NCI-H2171 (cell line): ENCODE data around the gene MCEE.
A peak's percentile ranks its signal among the peaks of the same experiment; 100 is the strongest.

Experiments
- DNase-seq: peaks from one replicate; lab custom pipeline; 2025; lab: John Stamatoyannopoulos, UW

Gene MCEE

GRCh38 chr2:71082402-71083252 is 47.4 kb downstream of the MCEE start:
- DNase-seq, result no peak

GRCh38 chr2:71078624-71079023 is 51.4 kb downstream of the MCEE start:
- no peak for DNase-seq

GRCh38 chr2:71074893-71075395 is 55.1 kb downstream of the MCEE start:
- no peak for DNase-seq

- DNase-seq, result no peak
Measured at GRCh38 chr2:71073475-71073874, 56.6 kb downstream of the MCEE start.

- DNase-seq, result no peak
Measured at GRCh38 chr2:71072492-71072891, 57.5 kb downstream of the MCEE start.

GRCh38 chr2:71071681-71072398 is 58.2 kb downstream of the MCEE start:
- no peak for DNase-seq

DNA sequence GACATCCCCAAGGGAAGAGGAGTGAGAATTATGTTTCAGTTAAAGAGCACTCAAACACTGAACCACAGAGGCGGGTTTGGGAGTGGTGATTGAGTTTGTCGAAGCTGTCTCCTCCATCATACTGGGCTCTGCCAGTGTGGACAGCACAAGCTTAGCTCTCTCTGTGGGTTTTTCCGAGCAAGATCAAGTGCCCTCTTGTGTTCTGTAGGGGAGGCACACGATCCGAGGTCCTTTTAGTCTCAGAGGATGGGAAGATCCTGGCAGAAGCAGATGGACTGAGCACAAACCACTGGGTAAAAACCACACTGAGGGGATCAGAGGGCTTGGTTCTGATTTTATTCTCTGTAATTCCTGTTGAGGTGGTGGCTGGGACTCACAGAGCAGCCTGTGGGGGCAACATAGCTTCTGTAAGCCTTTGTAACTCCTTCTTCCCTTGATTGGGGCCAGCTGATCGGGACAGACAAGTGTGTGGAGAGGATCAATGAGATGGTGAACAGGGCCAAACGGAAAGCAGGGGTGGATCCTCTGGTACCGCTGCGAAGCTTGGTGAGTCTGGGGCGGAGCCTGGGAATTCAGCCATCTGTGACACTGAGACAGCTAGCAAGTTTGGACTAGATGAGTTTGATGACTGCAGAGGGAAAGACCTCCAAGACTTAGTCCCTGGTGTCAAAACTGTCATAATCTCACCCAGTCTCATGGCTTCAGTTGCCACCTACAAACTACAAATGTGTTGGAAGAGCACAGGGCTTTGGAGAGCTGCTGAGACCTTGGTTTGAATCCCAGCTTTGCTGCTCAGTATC is 59.5 kb downstream of the MCEE start:
- DNase-seq, result no peak

DNA sequence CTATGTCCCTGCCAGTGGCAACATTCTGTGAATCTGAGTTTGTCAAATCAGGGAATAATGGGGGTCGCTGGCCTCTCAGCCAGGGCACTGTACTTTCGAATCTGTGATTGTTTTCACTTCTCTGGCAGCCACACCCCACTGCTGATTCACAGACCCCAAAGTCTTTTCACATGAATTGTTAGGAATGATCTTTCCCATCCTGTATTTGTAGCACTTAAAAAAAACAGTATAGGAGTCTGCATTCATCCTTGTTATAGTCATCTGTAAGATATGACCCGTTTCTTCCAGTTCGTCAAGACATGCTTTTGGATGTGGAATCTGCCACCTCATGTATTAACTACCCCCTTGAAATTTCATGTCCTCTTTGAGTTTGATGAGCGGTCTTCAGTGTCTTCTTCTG is 60.7 kb downstream of the MCEE start:
- no peak for DNase-seq

DNA sequence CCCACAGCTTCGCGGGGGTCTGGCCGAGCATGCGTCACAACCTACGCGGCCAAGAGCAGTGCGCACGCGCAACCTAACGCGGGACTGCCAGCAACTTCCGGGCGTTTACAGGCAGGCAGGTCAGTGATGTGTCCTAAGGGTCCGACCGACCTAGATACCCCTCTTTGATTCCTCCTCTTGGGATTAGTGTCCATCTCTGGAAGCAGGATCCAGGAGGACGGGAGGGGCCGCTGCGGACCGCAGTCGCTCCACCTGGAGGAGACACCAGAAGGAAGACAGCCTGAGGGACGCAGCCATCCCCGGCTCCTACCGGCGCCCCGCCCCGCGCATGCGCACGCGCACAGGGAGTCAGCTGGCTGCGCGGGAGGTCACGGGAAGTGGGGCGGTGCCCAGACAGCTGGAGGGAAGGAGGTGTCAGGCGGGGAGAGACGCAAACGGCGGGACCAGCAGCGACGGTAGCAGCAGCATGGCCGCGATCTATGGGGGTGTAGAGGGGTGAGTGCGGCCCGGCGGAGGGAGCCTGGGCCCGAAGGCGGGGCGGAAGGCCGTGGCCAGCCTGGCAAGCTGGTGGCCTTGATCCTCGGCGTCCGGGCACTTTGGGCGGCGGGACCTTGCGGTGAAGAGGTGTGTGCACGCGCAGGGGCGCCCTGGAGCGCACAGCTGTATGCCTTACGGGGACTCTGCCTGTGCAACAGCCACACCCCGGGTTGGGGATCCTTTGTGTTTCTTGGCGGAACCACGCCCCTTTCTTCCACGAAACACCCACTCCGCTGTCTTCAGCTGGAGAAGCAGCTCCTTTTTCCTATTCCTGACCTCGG is 61.6 kb downstream of the MCEE start, which contains the start of gene NAGK:
Gene NAGK (plus strand): TSS at position 431 of the 818 bp plus-strand sequence. CDS start 36 bp downstream, at position 467.
- DNase-seq, result peak; percentile 93

- DNase-seq, result no peak
Measured at GRCh38 chr2:71067567-71068217, 62.3 kb downstream of the MCEE start.

- no peak for DNase-seq
Measured at GRCh38 chr2:71066856-71067255, 63.2 kb downstream of the MCEE start.

GRCh38 chr2:71064754-71065621 is 65.0 kb downstream of the MCEE start:
- no peak for DNase-seq

- no peak for DNase-seq
Measured at GRCh38 chr2:71064110-71064611, 65.9 kb downstream of the MCEE start.

- no peak for DNase-seq
Measured at GRCh38 chr2:71063216-71063615, 66.8 kb downstream of the MCEE start.

DNA sequence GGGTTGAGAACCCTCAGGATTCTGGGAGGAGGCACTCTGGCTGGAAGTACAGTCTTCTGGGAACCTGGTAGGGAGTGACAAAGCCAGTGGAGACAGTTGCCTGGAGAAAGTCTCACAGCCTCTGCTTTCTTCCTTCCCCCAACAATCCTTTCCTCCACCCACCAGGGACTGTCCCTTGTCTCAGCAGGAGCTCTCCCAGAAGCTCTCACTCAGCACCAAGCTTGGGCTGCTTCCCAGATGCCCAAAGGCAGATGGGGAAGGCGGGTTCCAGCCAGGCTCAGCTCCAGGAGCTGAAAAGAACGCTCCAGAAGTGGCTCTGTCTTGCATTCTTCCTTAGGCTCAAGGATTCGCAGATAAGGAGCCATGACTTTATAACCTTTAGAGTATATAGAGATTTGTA is 69.2 kb downstream of the MCEE start:
- DNase-seq, result no peak

DNA sequence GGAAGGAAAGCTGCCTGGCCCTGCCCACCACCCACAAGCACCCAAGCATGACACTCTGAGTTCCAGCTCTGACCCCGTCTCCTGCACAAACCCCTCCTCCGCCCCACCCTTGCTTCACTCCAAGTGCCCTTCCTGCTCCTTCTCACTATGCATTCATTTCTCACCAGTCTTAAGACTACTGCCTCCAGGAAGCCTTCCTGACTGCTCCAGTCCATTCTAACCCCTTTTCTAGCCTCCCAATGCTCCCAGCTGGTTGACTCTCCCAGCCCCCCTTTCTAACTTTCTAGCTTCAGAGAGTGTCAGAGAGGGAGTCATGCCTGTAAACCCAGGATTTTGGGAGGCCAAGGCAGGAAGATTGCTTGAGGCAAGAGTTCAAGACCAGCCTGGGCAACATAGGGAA is 69.8 kb downstream of the MCEE start:
- DNase-seq, result no peak
